Neural progenitor cell (in vitro differentiated cells): ENCODE results near the gene SEMA5B.

Source experiments
- CTCF ChIP-seq: fragments of 200-600 bp; sonication (generic); IDR thresholded peaks from 2 replicates; pipeline ENCODE4 v1.5.1; 2017; ENCODE audit warnings: antibody characterized with exemption, mild to moderate bottlenecking
- EZH2 ChIP-seq: fragments of 200-600 bp; sonication (generic); IDR thresholded peaks from 2 replicates; pipeline ENCODE4 v1.6.1; 2017; ENCODE audit warnings: antibody characterized with exemption, mild to moderate bottlenecking, moderate library complexity
- EZH2phosphoT487 ChIP-seq: fragments of 200-600 bp; sonication (generic); IDR thresholded peaks from 2 replicates; pipeline ENCODE4 v1.6.1; 2017; ENCODE audit warnings: antibody characterized with exemption

GRCh38 chr3:122972141-122972540 is 55.4 kb downstream of the SEMA5B start:
- no peak for TF ChIP-seq CTCF
- no peak for TF ChIP-seq EZH2
- no peak for TF ChIP-seq EZH2phosphoT487
